Stimulated activated naive CD8-positive, alpha-beta T cell treated with anti-CD3 and anti-CD28 coated beads, Interleukin-15, Interleukin-2, amounts not matched to agents 100 U/mL and 50 U/mL, for 24 hours (primary cell): Measurements from ENCODE around the gene IZUMO4.

Source experiments
- ATAC-seq: fragments of 150-1000 bp; cut with Tn5 transposase; one replicate; pipeline ENCODE4 v1.10.0; 2021
- DNase-seq: peaks from one replicate; pipeline ENCODE4 v3.0.0; 2021

Gene IZUMO4, protein sequence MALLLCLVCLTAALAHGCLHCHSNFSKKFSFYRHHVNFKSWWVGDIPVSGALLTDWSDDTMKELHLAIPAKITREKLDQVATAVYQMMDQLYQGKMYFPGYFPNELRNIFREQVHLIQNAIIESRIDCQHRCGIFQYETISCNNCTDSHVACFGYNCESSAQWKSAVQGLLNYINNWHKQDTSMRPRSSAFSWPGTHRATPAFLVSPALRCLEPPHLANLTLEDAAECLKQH

DNA sequence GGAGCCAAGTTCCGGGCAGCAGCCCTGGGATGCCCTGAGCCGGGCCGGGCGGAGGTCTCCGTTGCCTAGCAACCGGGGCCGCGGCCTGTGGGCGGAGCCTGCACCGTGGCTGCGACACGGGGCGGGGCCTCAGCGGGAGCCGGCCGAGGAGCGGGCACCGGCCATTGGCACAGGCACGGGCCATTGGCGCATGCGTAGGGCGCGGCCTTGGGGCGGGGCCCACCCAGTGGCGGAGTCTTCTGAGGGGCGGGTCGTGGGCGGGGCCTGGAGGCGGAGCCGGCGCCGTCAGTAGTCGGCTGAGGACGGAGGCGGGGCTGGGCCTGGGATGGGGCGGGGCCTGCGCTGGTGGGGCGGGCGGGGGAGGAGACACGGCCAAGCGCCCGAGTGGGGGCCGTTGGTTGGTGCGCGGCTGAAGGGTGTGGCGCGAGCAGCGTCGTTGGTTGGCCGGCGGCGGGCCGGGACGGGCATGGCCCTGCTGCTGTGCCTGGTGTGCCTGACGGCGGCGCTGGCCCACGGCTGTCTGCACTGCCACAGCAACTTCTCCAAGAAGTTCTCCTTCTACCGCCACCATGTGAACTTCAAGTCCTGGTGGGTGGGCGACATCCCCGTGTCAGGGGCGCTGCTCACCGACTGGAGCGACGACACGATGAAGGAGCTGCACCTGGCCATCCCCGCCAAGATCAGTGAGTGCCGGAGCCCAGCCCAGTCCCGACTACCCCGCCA lies at the start of gene IZUMO4:
Gene IZUMO4 (plus strand): TSS at position 436 of the 723 bp plus-strand sequence. CDS start 31 bp downstream, at position 467.
- DNase-seq (peak; percentile 100), ATAC-seq (peak; percentile 85)

DNA sequence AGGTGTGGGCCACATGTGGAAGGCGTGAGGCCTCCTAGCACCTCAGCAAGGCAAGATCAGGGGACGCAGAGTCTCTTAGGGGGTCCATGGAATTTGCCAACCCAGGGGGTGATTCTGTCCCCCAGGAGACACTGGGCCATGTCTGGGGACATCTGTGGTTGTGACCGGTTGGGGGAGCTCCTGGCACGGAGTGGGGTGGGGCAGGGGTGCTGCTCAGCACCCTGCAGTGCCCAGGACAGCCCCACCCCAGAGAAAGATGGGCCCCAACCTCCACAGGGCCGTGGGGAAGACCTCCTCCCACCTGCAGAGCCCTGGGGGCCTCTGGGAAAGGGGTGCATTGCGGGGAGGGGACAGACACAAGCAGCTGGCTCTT lies 49.7 kb upstream of the IZUMO4 start:
- no peak for ATAC-seq
- no peak for DNase-seq

DNA sequence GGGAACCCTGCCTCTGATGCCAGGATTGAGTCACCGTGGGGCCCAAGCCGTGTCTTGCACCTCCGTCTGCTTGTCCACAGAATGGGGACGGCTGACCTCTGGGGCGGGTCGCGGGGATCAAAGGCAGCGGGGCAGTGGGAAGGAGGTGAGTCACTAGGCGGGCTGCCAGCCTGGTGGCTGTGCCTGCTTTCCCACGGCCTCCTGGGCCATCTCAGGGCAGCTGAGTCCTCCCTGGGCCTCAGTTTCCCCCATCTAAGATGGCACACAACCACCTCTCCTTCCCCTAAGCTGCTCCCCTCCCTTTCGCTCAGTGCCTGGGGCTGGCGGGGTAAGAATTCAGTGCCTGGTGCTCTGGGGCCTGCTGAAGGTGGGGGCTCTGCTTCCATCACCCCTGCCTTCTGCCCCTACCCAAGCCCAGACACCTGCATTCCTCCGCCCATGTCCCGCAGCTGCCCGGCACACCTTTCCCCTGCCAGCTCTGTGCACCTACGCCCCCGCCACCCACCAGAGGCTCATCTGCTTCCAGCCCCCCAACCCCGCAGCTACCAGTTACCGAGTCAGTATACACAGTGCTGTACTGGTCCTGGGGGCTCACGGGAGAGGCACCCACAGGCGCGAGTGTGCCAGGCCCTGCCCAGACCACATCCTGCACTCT lies 49.1 kb upstream of the IZUMO4 start:
- ATAC-seq (no peak), DNase-seq (no peak)

DNA sequence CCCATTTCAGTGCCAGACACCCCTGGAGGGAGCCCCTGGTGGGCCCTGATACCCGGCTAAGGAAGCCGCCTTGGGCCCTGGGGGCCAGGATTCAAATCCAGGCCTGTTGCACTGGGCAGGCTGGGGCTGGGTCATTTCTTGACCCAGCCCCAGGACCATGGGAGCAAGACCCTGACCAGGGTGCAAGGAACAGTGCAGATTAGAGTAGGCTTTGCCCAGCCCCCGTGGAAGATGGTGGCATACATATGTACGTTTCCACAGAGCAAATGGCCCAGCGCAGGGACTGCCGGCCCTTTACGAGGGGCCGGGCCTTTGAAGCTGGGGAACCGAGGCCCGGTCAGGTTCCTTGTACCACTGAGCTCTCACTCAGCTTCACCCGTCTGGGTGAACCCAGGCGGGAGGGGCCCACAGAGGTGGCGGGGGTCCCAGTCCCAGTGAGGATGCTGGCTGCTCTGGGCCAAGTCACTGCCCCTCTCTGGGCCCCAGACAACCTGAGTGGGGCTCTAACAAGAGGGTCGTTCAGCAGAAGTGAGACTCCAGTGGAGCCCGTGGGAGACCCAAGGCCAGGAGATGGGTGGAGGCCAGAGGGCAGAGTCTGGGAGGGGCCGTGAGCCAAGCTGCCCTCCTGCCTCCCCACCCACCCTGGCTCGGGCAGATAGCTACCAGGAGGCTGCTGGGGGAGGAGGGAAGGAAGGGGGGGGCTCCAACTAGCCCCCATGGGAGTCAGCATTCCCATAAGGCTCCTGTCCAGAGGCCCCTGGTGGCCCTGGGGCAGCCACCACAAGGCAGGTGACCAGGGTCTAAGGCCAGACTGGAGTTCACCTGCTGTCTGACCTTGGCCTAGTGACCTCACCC lies 48.4 kb upstream of the IZUMO4 start:
- ATAC-seq (no peak), DNase-seq (no peak)

DNA sequence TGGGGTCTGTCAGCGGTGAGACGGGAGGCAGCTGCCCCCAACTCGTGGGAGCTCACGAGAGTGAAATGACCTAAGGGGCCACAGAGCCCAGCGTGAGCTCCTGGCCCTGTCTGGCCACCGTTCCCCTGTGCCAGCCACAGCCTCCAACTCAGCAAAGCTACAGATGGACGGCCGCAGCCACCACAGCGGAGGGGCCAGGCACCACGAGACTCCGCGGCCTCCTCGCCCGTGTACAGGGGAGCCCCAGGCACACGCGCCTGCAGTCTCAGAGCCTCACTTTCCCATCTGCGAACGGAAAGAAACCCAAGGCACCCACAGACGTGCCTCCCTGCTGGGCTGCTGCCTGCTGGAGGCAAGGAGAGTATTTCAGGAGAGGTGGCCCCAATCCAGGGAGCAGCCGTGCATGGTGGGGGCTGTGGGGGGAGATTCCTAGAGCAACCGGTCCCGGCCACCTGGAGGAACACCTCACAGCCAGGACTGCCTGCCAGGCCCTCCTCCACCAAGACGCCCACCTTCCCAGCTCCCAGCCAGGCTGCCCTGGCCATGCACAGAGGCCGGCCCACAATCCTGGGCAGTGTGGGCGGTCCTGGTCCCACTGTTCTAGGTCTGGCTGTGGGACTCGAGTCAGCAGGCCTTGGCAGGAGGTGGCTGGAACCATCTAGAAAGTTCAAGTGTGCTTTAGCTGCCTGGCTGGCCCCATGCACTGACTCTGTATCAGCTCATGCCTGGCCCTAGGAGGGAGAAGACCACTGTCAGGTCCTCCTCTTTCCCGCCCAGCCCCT lies 47.6 kb upstream of the IZUMO4 start:
- ATAC-seq = no peak
- DNase-seq = no peak

DNA sequence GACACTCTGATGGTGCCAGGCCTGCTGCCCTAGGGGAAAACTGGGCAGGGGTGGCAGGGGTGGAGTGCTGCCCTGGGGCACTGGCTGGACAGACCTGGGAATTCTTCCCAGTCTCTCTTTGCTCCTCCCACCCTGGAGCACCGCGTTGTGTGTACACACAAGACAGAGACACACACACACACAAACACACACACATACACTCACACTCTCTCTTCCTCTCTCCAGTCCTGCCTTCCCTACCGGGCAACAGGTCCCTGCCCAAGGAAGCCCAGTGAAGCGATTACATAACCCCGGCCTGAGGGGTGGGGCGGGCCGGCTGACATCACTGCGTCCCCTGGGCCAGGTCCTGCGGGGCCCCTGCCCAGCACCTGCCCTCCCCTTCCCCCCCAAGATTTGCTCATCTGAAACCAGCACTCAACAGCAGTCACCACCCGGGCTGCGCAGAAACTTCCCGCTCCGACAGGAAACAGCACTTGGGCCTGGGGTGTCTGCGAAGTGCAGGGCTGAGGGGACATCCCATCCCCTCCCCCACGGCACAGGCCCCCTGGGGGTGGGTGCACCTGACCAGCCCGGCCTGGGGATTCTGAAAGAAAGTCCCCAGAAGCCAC lies 46.9 kb upstream of the IZUMO4 start:
- DNase-seq (peak; percentile 70), ATAC-seq (peak; percentile 17)

DNA sequence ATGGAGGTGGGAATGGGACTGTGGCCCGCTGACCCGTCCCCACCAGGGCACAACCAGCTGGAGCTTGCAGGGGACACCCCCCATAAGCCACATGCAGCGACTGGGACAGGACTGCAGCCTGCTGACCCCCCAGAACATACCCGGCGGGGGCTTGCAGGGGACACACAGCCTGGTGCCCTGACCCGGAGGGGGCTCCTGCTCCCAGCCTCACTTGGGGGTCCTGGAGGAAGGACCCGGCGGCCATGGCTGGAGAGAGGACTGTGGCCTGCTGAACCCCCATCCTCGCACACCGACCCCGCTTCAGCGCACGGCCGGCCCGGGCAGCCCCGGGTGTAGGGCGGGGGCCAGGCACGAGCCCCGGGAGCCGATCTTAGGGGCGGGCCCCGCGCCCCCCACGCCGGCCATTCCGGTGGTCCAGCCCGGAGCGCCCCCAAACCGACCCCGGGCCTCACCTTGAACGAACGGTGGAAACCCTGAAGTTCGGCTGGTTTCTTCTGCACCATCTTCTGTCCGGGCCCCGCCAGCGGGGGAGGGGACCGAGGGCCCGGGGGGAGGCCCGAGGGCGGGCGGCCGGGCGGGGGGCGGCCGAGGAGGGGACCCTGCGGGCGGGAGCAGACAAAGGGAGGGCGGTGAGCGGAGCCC lies 46.2 kb upstream of the IZUMO4 start:
- DNase-seq (no peak), ATAC-seq (peak; percentile 2)

DNA sequence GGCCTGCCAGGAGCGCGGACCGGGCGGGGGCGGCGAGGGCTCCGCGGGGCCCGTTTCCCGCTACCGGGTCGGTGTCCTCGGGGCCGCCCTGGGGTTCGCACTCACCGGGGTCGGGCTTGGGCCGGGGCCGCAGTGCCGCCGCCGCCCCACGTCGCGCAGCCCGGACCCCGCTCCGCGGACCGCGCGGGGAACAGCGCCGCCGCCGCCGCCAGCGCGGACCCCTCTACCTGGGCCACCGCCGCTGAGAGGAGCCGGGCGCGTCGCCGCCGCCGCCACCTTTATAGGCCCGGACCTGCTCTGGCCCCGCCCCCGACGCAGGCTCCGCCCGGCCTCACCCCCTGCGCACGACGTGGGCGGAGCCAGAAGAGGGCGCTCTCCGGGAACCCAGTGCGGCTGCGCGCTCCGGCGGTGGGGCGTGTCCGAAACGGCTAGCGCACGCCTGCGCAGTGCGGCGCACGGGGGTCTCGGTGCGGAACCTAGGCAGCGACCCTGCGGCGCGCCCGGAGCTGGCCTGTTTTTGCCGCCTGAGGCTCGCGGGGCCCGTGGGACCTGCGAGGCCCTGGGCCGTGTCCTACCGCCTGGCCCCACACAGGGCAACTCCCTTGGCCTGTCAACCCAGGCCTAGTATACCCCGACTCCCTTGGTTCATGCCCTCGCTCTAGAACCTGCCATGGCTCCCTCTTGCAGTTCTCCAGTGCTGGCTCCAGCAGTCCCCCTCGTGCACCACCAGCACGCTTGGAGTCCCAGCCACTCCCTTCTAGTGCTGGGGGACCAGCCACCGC lies 45.5 kb upstream of the IZUMO4 start, which contains the start of gene MKNK2:
Gene MKNK2 (minus strand): TSS at position 254 of the 782 bp plus-strand sequence. CDS start 393 bp downstream, outside the sequence.
- peak; percentile 99 for DNase-seq
- ATAC-seq = peak; percentile 83

DNA sequence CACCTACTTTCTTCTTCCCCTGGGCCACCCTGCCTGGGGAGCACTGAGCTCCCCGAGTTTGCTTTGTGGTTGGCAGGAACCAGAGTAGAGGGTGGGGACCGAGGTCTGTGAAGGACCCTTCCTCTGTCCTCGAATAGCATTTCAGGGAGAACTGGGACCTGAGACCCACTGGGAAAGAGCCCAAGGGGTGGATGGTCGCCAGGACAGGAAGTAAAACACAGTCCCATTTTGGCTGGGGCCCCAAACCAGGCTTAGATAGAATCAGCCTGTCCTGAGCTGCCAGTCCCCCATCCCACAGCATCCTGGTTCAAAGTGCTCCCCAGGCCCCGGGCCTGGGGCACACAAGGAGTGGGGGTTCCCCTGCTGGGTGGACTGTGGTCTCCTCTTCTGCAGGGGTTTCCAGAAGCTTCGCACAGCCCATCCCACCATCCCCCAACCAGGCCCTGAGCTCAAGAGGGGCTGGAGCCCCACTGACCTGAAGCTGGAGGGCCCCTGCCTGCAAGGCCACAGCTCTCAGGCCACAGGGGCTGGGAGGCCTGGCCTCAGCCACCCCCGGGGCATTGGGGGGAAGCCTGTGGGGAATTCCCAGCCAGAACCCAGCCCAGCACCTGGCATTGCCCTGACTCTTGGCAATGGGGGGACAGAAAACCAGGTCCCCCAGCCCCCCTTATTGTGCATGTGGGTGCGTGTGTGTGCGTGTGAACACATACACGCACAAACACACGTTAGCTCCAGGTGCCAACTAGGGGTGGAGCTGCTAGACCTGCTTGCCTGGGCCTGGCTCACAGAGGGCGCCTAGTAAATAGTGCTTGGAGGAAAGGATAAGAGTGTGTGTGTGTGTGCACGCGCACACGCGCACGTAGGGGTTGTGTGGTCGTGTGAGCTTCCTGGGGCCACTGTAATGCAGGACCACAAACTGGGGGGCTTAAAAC lies 44.7 kb upstream of the IZUMO4 start:
- peak; percentile 65 for DNase-seq
- ATAC-seq = peak; percentile 20

DNA sequence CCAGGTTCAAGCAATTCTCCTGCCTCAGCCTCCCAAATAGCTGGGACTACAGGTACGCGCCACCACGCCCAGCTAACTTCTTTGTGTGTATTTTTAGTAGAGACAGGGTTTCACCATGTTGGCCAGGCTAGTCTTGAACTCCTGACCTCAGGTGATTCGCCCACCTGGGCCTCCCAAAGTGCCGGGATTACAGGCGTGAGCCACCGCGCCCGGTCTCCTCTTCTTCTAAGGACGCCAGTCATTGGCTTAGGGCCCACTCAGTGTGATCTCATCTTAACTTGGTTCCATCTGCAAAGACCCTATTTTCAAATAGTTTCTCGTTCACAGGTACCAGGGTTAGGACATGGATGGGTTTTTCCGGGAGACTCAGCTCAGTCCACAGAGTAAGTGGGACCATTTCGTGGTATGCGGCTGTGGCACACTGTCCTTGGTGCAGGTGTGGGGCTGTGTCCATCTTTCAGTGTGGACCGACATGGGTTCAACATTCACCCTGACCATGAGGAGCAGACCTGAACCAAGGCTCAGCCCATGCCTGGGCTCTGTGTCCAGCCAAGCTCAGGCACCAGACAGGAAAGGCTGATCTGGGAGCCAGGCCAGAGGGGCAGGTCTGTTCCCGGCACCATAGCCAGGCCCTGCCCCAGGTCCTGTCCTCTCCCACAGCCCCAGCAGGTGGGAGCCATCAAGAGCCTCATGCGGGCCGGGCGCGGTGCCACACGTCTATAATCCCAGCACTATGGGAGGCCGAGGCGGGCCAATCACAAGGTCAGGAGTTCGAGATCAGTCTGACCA lies 42.9 kb upstream of the IZUMO4 start:
- DNase-seq (no peak), ATAC-seq (no peak)

DNA sequence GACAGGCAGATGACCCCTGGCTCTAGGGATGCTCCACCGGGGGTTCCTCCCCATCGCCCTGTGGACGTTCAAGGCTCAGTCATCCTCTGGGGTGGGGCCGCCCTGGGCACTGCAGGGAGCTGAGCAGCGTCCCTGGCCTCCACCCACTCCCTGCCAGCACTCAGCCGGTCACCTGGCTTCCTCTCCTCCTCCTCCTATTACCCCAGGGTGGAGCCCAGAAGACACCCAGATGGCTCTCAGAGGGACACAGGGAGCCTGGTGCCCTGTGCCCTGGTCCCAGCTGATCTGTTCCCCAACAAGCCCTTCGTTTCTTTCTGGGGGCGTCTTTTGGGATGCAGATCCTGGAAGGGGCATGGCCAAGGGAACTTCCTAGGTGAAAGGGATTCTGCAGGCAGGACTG lies 42.0 kb upstream of the IZUMO4 start:
- ATAC-seq = no peak
- no peak for DNase-seq

DNA sequence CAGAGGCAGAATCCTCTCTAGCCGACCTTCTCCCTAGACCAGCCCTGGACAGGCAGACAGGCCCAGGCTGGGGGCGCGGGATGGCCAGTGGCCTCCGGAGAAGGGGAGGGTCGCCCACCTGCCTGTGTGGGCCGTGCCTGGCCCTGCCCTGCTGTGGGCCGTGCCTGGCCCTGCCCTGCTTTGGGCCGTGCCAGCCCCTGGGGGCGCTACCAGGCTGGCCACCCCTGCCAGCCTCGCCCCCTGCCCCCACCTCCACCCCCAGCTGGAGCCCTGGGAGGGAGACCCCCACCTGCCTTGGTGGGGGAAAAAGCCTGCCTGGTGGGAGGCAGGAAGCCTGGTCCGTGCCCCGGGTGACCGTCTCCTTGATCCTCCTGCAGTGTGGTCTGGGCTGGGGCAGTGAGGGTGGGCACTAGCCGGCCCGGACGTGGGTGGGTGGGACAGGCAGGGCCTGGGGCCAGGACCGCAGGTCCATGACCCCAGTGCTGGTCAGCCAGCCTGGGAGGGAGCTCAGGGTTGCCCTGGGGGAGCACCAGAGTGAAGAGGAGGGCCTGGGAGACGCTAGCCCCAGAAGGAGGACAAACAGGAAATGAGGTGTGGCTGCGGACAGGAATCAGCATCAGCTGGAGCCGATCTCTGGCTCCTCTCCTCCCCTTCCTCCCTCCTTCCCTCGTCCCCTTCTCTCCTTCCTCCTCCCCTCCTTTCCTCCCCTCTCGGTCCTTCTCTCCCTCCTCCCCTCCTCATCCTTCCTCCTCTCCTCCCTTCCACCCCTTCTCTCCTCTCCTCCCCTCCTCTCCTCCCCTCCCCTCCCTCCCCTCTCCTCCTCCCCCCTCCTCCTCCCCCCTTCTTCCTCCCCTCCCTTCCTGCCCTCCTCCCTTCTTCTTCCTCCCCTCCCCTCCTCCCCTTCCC lies 40.5 kb upstream of the IZUMO4 start:
- DNase-seq (no peak), ATAC-seq (no peak)

DNA sequence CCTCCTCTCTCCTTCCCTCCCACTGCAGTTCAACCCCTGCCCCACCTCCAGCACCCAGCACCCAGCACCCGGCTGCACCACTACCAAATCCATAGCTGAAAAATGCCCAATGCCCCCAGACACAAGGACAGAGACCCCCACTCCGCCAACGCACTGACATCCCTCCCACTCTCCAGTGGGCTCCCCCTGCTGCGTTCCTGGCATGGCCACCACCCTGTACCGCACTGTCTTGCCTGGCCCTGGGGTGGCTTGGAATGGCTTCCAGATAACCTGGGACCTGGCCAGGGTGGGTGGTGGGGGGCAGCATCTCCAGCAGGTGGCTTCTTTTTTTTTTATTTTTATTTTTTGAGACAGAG lies 39.9 kb upstream of the IZUMO4 start:
- ATAC-seq (no peak), DNase-seq (no peak)

DNA sequence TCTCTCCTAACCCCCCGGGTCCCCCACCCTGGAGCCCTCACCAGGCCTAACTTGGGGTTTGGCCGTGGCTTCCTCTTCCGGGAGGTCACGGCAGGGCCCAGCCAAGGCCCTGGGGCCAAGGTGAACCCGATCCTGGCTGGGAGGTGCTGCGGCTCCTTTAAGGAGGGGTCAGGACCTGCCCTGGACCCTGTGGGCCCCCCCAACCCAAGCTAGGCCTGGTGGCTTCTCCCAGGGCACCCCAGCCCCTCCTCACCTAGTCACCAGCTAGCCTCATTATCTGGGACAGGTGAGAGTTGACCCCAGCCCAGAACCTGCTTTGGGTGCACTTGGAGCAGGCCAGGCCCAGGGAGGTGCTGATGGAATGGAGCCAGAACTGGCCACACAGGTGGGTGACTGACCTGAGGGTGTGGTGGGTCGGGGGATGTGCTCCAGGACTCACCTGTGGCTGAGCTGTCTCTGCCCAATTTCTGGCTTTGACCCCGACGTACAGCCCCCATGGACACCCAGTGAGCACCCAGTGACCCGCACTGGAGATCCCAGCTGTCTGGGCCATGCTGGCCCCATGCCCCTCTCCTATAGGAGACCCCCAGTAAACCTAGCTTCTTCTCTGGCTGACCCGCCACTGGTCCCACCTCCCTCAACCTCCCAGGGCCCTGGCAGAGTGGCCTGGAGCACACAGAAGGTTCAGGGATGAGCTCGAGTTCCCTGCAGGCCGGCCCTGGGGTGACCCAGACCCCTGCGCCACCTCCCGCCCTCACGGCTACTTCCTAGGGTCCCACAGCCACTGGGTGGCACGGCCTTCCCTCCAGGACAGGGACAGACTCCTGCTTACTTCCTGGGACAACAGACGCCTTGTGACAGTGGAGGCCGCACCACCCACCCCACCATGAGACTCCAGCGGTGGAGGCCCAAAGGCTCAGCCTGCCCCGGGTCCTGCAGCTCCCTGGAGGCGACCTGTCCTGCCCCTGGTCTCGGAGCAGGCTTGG lies 38.9 kb upstream of the IZUMO4 start:
- no peak for ATAC-seq

DNA sequence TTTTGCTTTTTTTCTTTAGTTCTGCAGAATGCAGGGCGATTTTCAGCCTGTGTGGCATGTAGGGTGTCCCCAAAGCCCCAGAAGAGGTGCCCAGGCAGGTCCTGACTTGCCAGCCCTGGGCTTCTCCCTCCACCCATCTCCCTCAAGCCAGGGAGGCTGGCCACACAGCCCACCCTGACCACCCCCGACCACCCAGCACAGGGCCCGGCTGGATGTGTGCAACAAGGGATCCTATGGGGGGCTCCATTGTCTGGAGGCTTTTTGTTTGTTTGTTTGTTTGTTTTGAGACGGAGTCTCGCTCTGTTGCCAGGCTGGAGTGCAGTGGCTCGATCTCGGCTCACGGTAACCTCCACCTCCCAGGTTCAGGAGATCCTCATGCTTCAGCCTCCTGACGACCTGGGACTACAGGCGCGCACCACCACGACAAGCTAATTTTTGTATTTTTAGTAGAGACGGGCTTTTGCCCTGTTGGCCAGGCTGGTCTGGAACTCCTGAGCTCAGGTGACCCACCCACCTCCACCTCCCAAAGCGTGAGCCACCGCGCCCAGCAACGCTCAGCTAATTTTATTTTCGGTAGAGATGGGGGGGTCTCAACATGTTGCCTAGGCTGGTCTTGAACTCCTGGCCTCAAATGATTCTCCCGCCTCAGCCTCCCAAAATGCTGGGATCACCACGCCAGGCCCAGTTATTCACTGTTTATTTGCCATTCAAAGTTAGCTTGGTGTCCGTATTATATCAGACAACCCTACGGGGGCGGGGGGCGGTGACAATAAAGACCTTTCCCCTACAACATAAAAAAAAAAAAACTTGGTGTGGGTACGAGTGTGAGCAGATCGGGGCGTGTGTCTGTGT lies 37.9 kb upstream of the IZUMO4 start:
- DNase-seq (no peak), ATAC-seq (no peak)

More for the DNA sequence above, 38.9 kb upstream of the IZUMO4 start:
- no peak for DNase-seq
